HEK293 (cell line): ENCODE results near the gene SNX21.

ENCODE experiments used
- CTCF ChIA-PET: fragments of 350-600 bp; formaldehyde crosslinking; extraction: SDS; loops from one replicate; lab custom pipeline; 2021; ENCODE audit warnings: antibody characterized with exemption; lab: Yijun Ruan, JAX
- POLR2A ChIA-PET: fragments of 300-600 bp; formaldehyde crosslinking; extraction: SDS; loops from one replicate; lab custom pipeline; 2020; ENCODE audit warnings: antibody characterized with exemption, inconsistent platforms; lab: Yijun Ruan, JAX
- H3K27ac ChIP-seq: fragments of 200-500 bp; sonication (Bioruptor generic); 2 replicates; pipeline ENCODE4 v1.5.1; 2014; ENCODE audit warnings: low read depth, low read length, control low read depth, inconsistent platforms; ENCODE audit errors: extremely low read depth
- H3K36me3 ChIP-seq, 2 experiments: fragments of 200-500 bp in 1 of 2; sonication (Bioruptor generic) in 1 of 2; 1 replicate in 1 of 2; 2 replicates in 1 of 2; pipeline ENCODE4 v1.5.1; 2014 to 2017; ENCODE audit warnings: inconsistent platforms in 2 of 2, low read length in 2 of 2; ENCODE audit not compliant: control insufficient read depth in 2 of 2, insufficient read depth in 1 of 2
- H3K4me1 ChIP-seq: fragments of 200-500 bp; sonication (Bioruptor generic); 2 replicates; pipeline ENCODE4 v1.5.1; 2014; ENCODE audit warnings: mild to moderate bottlenecking, low read length, inconsistent platforms; ENCODE audit not compliant: control insufficient read depth, insufficient read depth
- H3K4me3 ChIP-seq: 2 replicates; pipeline ENCODE4 v1.5.1; 2011; ENCODE audit warnings: low read depth, mild to moderate bottlenecking, control low read depth, low read length, moderate library complexity
- H3K9me3 ChIP-seq: fragments of 200-500 bp; sonication (Bioruptor generic); 2 replicates; pipeline ENCODE4 v1.5.1; 2014; ENCODE audit warnings: low read depth, low read length, inconsistent platforms; ENCODE audit not compliant: control insufficient read depth, insufficient read depth
- KLF1 ChIP-seq: fragments of 450-650 bp; formaldehyde crosslinking; IDR thresholded peaks from 2 replicates; pipeline ENCODE4 v1.5.1; 2016; ENCODE audit warnings: missing biosample characterization, missing genetic modification characterization
- PRDM1 ChIP-seq: fragments of 450-650 bp; formaldehyde crosslinking; IDR thresholded peaks from 2 replicates; pipeline ENCODE4; 2016; ENCODE audit warnings: missing biosample characterization, missing genetic modification characterization
- SCRT2 ChIP-seq: fragments of 450-650 bp; formaldehyde crosslinking; IDR thresholded peaks from 2 replicates; pipeline ENCODE4 v1.5.1; 2016; ENCODE audit warnings: missing biosample characterization, missing genetic modification characterization
- SP2 ChIP-seq: fragments of 450-650 bp; formaldehyde crosslinking; IDR thresholded peaks from 2 replicates; pipeline ENCODE4 v1.5.1; 2016; ENCODE audit warnings: missing biosample characterization, missing genetic modification characterization
- WT1 ChIP-seq: fragments of 450-650 bp; formaldehyde crosslinking; IDR thresholded peaks from 2 replicates; pipeline ENCODE4 v1.5.1; 2016; ENCODE audit warnings: missing biosample characterization, missing genetic modification characterization
- ZBTB8A ChIP-seq: fragments of 450-650 bp; formaldehyde crosslinking; IDR thresholded peaks from 2 replicates; pipeline ENCODE4 v1.5.1; 2016; ENCODE audit warnings: missing biosample characterization, missing genetic modification characterization
- ZNF140 ChIP-seq: fragments of 450-650 bp; formaldehyde crosslinking; IDR thresholded peaks from 2 replicates; pipeline ENCODE4 v1.5.1; 2016; ENCODE audit warnings: missing biosample characterization, missing genetic modification characterization
- ZNF155 ChIP-seq: fragments of 450-650 bp; formaldehyde crosslinking; IDR thresholded peaks from 2 replicates; pipeline ENCODE4 v1.5.1; 2016; ENCODE audit warnings: missing biosample characterization, missing genetic modification characterization
- ZNF157 ChIP-seq: fragments of 450-650 bp; formaldehyde crosslinking; IDR thresholded peaks from 2 replicates; pipeline ENCODE4 v1.5.1; 2016; ENCODE audit warnings: missing biosample characterization, missing genetic modification characterization
- ZNF16 ChIP-seq: fragments of 450-650 bp; formaldehyde crosslinking; IDR thresholded peaks from 2 replicates; pipeline ENCODE4 v1.5.1; 2016; ENCODE audit warnings: low read depth, missing biosample characterization, missing genetic modification characterization
- ZNF354C ChIP-seq: fragments of 450-650 bp; formaldehyde crosslinking; IDR thresholded peaks from 2 replicates; pipeline ENCODE4 v1.5.1; 2016; ENCODE audit warnings: missing biosample characterization, missing genetic modification characterization, low read depth, borderline replicate concordance
- ZNF48 ChIP-seq: fragments of 450-650 bp; formaldehyde crosslinking; IDR thresholded peaks from 2 replicates; pipeline ENCODE4 v1.5.1; 2016; ENCODE audit warnings: missing biosample characterization, missing genetic modification characterization
- ZNF549 ChIP-seq: fragments of 450-650 bp; IDR thresholded peaks from 2 replicates; pipeline ENCODE4 v1.5.1; 2018; ENCODE audit warnings: missing biosample characterization, missing genetic modification characterization, mild to moderate bottlenecking, inconsistent platforms, moderate library complexity
- ZNF558 ChIP-seq: fragments of 450-650 bp; formaldehyde crosslinking; IDR thresholded peaks from 2 replicates; pipeline ENCODE4 v1.5.1; 2016; ENCODE audit warnings: missing biosample characterization, missing genetic modification characterization
- ZNF677 ChIP-seq: fragments of 450-650 bp; IDR thresholded peaks from 2 replicates; pipeline ENCODE4 v1.5.0; 2018; ENCODE audit warnings: missing biosample characterization, mild to moderate bottlenecking, missing genetic modification characterization, moderate library complexity
- ZNF701 ChIP-seq: fragments of 450-650 bp; formaldehyde crosslinking; IDR thresholded peaks from 2 replicates; pipeline ENCODE4 v1.5.1; 2016; ENCODE audit warnings: missing biosample characterization, missing genetic modification characterization
- ZNF768 ChIP-seq: fragments of 450-650 bp; formaldehyde crosslinking; IDR thresholded peaks from 2 replicates; pipeline ENCODE4 v1.5.1; 2018; ENCODE audit warnings: missing biosample characterization, mild to moderate bottlenecking, missing genetic modification characterization
- TF ChIP-seq, protein P1 (sequence below): fragments of 450-650 bp; formaldehyde crosslinking; IDR thresholded peaks from 2 replicates; pipeline ENCODE4 v1.5.1; 2016; ENCODE audit warnings: missing biosample characterization, missing genetic modification characterization
- TF ChIP-seq, protein P2 (sequence below): sonication (generic); formaldehyde crosslinking; IDR thresholded peaks from 2 replicates; pipeline ENCODE4 v1.8.1; 2022; ENCODE audit warnings: mild to moderate bottlenecking, moderate library complexity, missing genetic modification reagents
- TF ChIP-seq, protein P3 (sequence below): fragments of 450-650 bp; formaldehyde crosslinking; IDR thresholded peaks from 2 replicates; pipeline ENCODE4 v1.5.1; 2016; ENCODE audit warnings: missing biosample characterization, missing genetic modification characterization
- TF ChIP-seq, protein P4 (sequence below): fragments of 450-650 bp; formaldehyde crosslinking; optimal IDR thresholded peaks from 2 replicates; pipeline ENCODE3; 2016; ENCODE audit warnings: missing biosample characterization, mild to moderate bottlenecking, missing genetic modification characterization
- TF ChIP-seq, protein P5 (sequence below): fragments of 450-650 bp; formaldehyde crosslinking; IDR thresholded peaks from 2 replicates; pipeline ENCODE4 v1.5.1; 2016; ENCODE audit warnings: missing biosample characterization, missing genetic modification characterization, borderline replicate concordance

SNX21 gene

DNA sequence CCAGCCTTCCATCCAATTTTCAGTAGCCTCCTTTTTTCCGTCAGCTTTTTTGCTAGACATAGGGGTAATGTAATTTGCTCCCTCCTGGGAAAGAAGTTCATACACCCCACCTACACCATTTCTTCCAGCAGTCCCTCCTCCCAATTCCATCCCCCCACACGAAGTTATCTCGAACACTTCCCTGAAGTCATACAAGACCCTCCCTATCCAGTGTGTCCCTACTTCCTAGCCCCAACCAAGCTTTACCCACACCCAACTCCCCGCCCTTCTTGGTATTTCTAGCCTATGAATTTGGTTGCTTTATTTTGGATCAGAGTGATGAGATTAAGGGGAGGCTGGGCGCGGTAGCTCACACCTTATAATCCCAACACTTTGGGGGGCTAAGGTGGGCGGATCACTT is 20.1 kb upstream of the SNX21 start:
- H3K36me3 ChIP-seq, result peaks cover 0 to 78% of the 10 kb centered on the region in 2 experiments; a peak in 2 of 3 replicates
- H3K9me3 ChIP-seq, result no peaks in the 10 kb centered on the region
- peak overlapping the region; percentile 88; the same call in 1 of the 2 replicates for H3K27ac ChIP-seq
- ChIA-PET CTCF (interaction anchor here (0.8 to 1.1 kb wide), 2 partner anchors 24 to 156 kb away, joined by 3 to 4 read pairs; no protein-coding TSS in a partner anchor), POLR2A (interaction anchor here (0.6 to 1.8 kb wide), 7 partner anchors 9 to 121 kb away, joined by 3 to 13 read pairs (median 3); partner anchors contain the start of genes PCIF1, SNX21 and ZSWIM1)
- H3K4me1 ChIP-seq, result peaks cover 7% of the 10 kb centered on the region; the same call in 1 of the 2 replicates
- TF ChIP-seq ZNF701 (no peak), SCRT2 (no peak), KLF1 (tag by site-specific recombination) (peak; percentile 72), ZNF354C (tag by site-specific recombination) (no peak), ZNF16 (tag by site-specific recombination) (no peak), ZNF157 (no peak), SP2 (tag by site-specific recombination) (peak; percentile 67), ZBTB8A (tag by site-specific recombination) (no peak)
- TF ChIP-seq, protein P1, sequence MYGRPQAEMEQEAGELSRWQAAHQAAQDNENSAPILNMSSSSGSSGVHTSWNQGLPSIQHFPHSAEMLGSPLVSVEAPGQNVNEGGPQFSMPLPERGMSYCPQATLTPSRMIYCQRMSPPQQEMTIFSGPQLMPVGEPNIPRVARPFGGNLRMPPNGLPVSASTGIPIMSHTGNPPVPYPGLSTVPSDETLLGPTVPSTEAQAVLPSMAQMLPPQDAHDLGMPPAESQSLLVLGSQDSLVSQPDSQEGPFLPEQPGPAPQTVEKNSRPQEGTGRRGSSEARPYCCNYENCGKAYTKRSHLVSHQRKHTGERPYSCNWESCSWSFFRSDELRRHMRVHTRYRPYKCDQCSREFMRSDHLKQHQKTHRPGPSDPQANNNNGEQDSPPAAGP (tag by site-specific recombination), result peak; percentile 81
- TF ChIP-seq, protein P2, sequence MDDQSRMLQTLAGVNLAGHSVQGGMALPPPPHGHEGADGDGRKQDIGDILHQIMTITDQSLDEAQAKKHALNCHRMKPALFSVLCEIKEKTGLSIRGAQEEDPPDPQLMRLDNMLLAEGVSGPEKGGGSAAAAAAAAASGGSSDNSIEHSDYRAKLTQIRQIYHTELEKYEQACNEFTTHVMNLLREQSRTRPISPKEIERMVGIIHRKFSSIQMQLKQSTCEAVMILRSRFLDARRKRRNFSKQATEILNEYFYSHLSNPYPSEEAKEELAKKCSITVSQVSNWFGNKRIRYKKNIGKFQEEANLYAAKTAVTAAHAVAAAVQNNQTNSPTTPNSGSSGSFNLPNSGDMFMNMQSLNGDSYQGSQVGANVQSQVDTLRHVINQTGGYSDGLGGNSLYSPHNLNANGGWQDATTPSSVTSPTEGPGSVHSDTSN (CRISPR knock-in tag), result no peak
- TF ChIP-seq, protein P3, sequence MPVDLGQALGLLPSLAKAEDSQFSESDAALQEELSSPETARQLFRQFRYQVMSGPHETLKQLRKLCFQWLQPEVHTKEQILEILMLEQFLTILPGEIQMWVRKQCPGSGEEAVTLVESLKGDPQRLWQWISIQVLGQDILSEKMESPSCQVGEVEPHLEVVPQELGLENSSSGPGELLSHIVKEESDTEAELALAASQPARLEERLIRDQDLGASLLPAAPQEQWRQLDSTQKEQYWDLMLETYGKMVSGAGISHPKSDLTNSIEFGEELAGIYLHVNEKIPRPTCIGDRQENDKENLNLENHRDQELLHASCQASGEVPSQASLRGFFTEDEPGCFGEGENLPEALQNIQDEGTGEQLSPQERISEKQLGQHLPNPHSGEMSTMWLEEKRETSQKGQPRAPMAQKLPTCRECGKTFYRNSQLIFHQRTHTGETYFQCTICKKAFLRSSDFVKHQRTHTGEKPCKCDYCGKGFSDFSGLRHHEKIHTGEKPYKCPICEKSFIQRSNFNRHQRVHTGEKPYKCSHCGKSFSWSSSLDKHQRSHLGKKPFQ, result no peak
- peak overlapping the region; percentile 88 for H3K4me3 ChIP-seq

DNA sequence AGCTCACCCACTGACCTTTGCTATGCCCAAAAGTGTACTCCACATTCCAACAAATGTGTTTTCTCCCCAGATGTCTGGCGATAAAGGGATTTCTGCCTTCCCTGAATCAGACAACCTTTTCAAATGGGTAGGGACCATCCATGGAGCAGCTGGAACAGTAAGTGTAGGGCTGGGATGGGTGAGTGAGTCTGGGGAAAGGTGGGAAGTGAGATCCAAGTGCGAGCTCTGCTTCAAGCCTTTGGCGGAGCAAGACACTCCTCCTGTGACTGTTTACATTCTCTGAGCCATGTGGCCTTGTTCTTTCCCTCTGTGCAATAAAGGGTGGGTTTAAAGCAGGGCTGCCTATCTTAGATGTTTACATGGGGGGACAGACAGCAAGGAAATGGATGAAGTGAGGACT is 19.3 kb upstream of the SNX21 start:
- Histone ChIP-seq H3K27ac (no peak overlapping the region), H3K9me3 (no peaks in the 10 kb centered on the region), H3K4me3 (peak overlapping the region; percentile 3; the same call in 1 of the 2 replicates), H3K4me1 (peaks cover 7% of the 10 kb centered on the region; the same call in 1 of the 2 replicates)
- ChIA-PET POLR2A (interaction anchor here (0.7 to 1.8 kb wide), 2 partner anchors 120 to 134 kb away, joined by 3 to 13 read pairs; partner anchors contain the start of gene PCIF1), CTCF (interaction anchor here (1.6 kb wide), 1 partner anchor 43 kb away, joined by 4 read pairs; no protein-coding TSS in a partner anchor)
- peak; percentile 53; the same call in 1 of the 2 replicates for TF ChIP-seq PRDM1 (tag by site-specific recombination)
- no peak for TF ChIP-seq ZNF677 (tag by site-specific recombination)
- TF ChIP-seq, all 188 proteins: peak for 1
- H3K36me3 ChIP-seq, result peaks cover 0 to 71% of the 10 kb centered on the region in 2 experiments; a peak in 2 of 3 replicates

DNA sequence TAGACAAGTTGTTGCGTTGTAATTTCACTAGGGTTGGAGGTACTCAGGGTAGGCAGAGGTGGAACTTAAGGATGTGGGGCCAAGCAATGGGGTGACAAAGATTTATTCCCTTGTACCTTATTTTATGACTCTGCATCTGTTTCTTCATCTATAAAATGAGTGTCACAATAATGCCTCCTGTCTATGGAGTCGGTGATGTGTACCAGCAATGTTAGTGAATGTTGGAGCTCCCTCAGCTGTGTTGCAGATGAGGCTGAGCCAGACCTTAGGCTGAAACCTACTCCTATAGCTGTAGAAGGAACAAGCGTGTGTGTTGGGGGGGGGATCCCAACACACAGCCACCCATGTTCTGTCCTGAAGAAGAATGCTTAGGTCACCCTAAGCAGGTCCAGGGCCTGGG is 16.6 kb upstream of the SNX21 start:
- ChIA-PET POLR2A (interaction anchor here (0.6 to 1.2 kb wide), 5 partner anchors 9 to 928 kb away, joined by 3 to 5 read pairs (median 4); partner anchors contain the start of gene ZSWIM1), CTCF (interaction anchor here (1.2 to 4.3 kb wide), 2 partner anchors 17 to 154 kb away, joined by 3 to 21 read pairs; no protein-coding TSS in a partner anchor)
- TF ChIP-seq, protein P4, sequence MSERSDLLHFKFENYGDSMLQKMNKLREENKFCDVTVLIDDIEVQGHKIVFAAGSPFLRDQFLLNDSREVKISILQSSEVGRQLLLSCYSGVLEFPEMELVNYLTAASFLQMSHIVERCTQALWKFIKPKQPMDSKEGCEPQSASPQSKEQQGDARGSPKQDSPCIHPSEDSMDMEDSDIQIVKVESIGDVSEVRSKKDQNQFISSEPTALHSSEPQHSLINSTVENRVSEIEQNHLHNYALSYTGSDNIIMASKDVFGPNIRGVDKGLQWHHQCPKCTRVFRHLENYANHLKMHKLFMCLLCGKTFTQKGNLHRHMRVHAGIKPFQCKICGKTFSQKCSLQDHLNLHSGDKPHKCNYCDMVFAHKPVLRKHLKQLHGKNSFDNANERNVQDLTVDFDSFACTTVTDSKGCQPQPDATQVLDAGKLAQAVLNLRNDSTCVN (tag by site-specific recombination), result no peak
- TF ChIP-seq, protein P5, sequence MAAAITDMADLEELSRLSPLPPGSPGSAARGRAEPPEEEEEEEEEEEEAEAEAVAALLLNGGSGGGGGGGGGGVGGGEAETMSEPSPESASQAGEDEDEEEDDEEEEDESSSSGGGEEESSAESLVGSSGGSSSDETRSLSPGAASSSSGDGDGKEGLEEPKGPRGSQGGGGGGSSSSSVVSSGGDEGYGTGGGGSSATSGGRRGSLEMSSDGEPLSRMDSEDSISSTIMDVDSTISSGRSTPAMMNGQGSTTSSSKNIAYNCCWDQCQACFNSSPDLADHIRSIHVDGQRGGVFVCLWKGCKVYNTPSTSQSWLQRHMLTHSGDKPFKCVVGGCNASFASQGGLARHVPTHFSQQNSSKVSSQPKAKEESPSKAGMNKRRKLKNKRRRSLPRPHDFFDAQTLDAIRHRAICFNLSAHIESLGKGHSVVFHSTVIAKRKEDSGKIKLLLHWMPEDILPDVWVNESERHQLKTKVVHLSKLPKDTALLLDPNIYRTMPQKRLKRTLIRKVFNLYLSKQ (tag by site-specific recombination), result no peak
- no peak for TF ChIP-seq ZNF140 (tag by site-specific recombination)
- no peak for TF ChIP-seq ZNF155 (tag by site-specific recombination)
- no peak for TF ChIP-seq ZNF558
- no peak for TF ChIP-seq WT1 (tag by site-specific recombination)
- TF ChIP-seq ZNF549 (tag by site-specific recombination), result no peak
- TF ChIP-seq, protein P3, result no peak
- TF ChIP-seq ZNF48 (tag by site-specific recombination), result no peak
- no peak for TF ChIP-seq ZNF768 (tag by site-specific recombination)
- peak overlapping the region; percentile 21; the same call in 1 of the 2 replicates for H3K27ac ChIP-seq
- H3K36me3 ChIP-seq, result peaks cover 0 to 47% of the 10 kb centered on the region in 2 experiments; a peak in 2 of 3 replicates
- no peak overlapping the region for H3K4me3 ChIP-seq
- no peaks in the 10 kb centered on the region for H3K9me3 ChIP-seq
- peaks cover 7% of the 10 kb centered on the region; the same call in 1 of the 2 replicates for H3K4me1 ChIP-seq
